Endodermal cell (in vitro differentiated cells): ENCODE data around the gene CCDC93. TPM values are rescaled to one million over a fixed set of nuclear protein-coding genes. Genes with fewer than 3 reads are reported as not detected.

ENCODE experiments used
- DNase-seq: peaks from one replicate; pipeline ENCODE4 v3.0.0-alpha.2; 2017
- H3K27ac ChIP-seq: 2 replicates; pipeline ENCODE4 v1.5.1; 2013; ENCODE audit warnings: mild to moderate bottlenecking, low read depth, low read length, moderate library complexity
- H3K27me3 ChIP-seq: 2 replicates; pipeline ENCODE4 v1.6.1; 2013; ENCODE audit warnings: mild to moderate bottlenecking, low read length, moderate library complexity; ENCODE audit not compliant: insufficient read depth, control insufficient read depth, poor library complexity, severe bottlenecking
- H3K36me3 ChIP-seq: 2 replicates; pipeline ENCODE4 v1.7.0; 2013; ENCODE audit warnings: mild to moderate bottlenecking, low read length, moderate library complexity; ENCODE audit not compliant: control insufficient read depth, insufficient read depth
- H3K4me1 ChIP-seq: one replicate; pipeline ENCODE4 v1.7.0; 2013; ENCODE audit warnings: low read length; ENCODE audit not compliant: control insufficient read depth, insufficient read depth
- H3K4me3 ChIP-seq: 2 replicates; pipeline ENCODE4 v1.5.1; 2013; ENCODE audit warnings: mild to moderate bottlenecking, low read length, moderate library complexity
- H3K9ac ChIP-seq: 2 replicates; pipeline ENCODE4 v1.6.1; 2013; ENCODE audit warnings: mild to moderate bottlenecking, low read length, moderate library complexity; ENCODE audit not compliant: poor library complexity, severe bottlenecking; ENCODE audit errors: extremely low read depth
- H3K9me3 ChIP-seq: 2 replicates; pipeline ENCODE4 v1.6.1; 2013; ENCODE audit warnings: mild to moderate bottlenecking, low read length, moderate library complexity; ENCODE audit not compliant: control insufficient read depth
- H3K27ac Mint-ChIP-seq: 2 replicates; pipeline ENCODE4 v1.8.0; 2020; ENCODE audit warnings: mixed read lengths
- H3K27me3 Mint-ChIP-seq: 2 replicates; pipeline ENCODE4 v1.8.0; 2021; ENCODE audit warnings: mild to moderate bottlenecking, mixed read lengths; ENCODE audit not compliant: insufficient read depth
- H3K36me3 Mint-ChIP-seq: 2 replicates; pipeline ENCODE4 v1.8.0; 2020; ENCODE audit warnings: low read depth, mixed read lengths
- H3K4me1 Mint-ChIP-seq: 2 replicates; pipeline ENCODE4 v1.8.0; 2020; ENCODE audit warnings: mixed read lengths
- H3K4me3 Mint-ChIP-seq: 2 replicates; pipeline ENCODE4 v1.8.0; 2020; ENCODE audit warnings: mild to moderate bottlenecking, moderate library complexity, mixed read lengths
- H3K9me3 Mint-ChIP-seq: 2 replicates; pipeline ENCODE4 v1.8.0; 2020; ENCODE audit warnings: mild to moderate bottlenecking, mixed read lengths
- CTCF ChIP-seq: fragments of 200-600 bp; sonication (generic); conservative IDR thresholded peaks from 2 replicates; pipeline ENCODE4 v1.5.0; 2021; ENCODE audit warnings: antibody characterized with exemption, mild to moderate bottlenecking
- WGBS, 2 experiments: methylation state at CpG; one replicate each; pipeline versions ENCODE4 v1.1.5 to v1.1.7; 2013; ENCODE audit warnings: missing lambda C conversion rate in 2 of 2, mixed read lengths in 1 of 2; ENCODE audit not compliant: insufficient coverage in 1 of 2, insufficient read length in 1 of 2; 5-methylcytosine and 5-hydroxymethylcytosine counted together
- long read RNA-seq, 4 experiments: library from polyadenylated mRNA in 2 of 4; library from RNA in 1 of 4; library from capped mRNA in 1 of 4; stranded (forward) in 3 of 4; unstranded in 1 of 4; transcript quantifications; one replicate each; pipeline ENCODE4 v2.0.0, GENCODE V29; 2020 to 2021; ENCODE audit warnings: inconsistent platforms in 1 of 4
- polyA plus RNA-seq, 2 experiments: library from polyadenylated mRNA; stranded (reverse); fragments of 50-300 nt; gene quantifications; one replicate each; pipeline ENCODE4 v1.2.3, GENCODE V29; 2013
- total RNA-seq, 2 donors: library from RNA; stranded (reverse); fragmentation: NEBNext Ultra II Directional in 1 of 2; extraction: Animal tissue kit (Norgen Biotek cat#: 25700) in 1 of 2; gene quantifications; 2 replicates in 1 of 2; 3 replicates in 1 of 2; pipeline ENCODE4 v1.2.1, GENCODE V29; 2021

CCDC93 gene
- 10 to 100 TPM; 35.6 to 36.6 TPM for total RNA-seq
- polyA plus RNA-seq (2013, experiment 1 of 2) = 37.7 TPM
- 30.9 TPM for polyA plus RNA-seq (2013, experiment 2 of 2)
- long read RNA-seq, experiment 1, partial matches to known transcripts = 0 of 7 reads
- long read RNA-seq, experiment 1, other reads (novel, unspliced or antisense) = 7 of 7 reads
- long read RNA-seq, experiment 2, full-length matches to known transcripts = 19 of 39 reads
- long read RNA-seq, experiment 2, partial matches to known transcripts = 4 of 39 reads
- long read RNA-seq, experiment 2, other reads (novel, unspliced or antisense) = 16 of 39 reads
- long read RNA-seq, experiment 3, full-length matches to known transcripts = 19 of 64 reads
- long read RNA-seq, experiment 3, partial matches to known transcripts = 24 of 64 reads
- long read RNA-seq, experiment 3, other reads (novel, unspliced or antisense) = 21 of 64 reads
- long read RNA-seq, experiment 4, full-length matches to known transcripts = 2 of 3 reads
- long read RNA-seq, experiment 4, partial matches to known transcripts = 0 of 3 reads
- long read RNA-seq, experiment 4, other reads (novel, unspliced or antisense) = 1 of 3 reads

GRCh38 chr2:118013724-118014491 lies at the start of gene CCDC93:
Gene CCDC93, minus strand, starts transcription at chr2:118014070. Its CDS starts 75 bp downstream, at chr2:118013995.
- Mint-ChIP-seq H3K4me3 (peak within 1 kb of the TSS; percentile 85), H3K27me3 (peaks cover 41% of the 10 kb centered on the region), H3K27ac (peak within 1 kb of the TSS; percentile 79), H3K9me3 (peaks cover 3% of the 10 kb centered on the region), H3K36me3 (peaks cover 2% of the 10 kb centered on the region), H3K4me1 (peaks cover 20% of the 10 kb centered on the region)
- Histone ChIP-seq H3K4me3 (peak within 1 kb of the TSS; percentile 97), H3K27me3 (peaks cover 22% of the 10 kb centered on the region), H3K9ac (peak within 1 kb of the TSS; percentile 58), H3K9me3 (no peaks in the 10 kb centered on the region), H3K27ac (no peak within 1 kb of the TSS), H3K36me3 (no peaks in the 10 kb centered on the region), H3K4me1 (no peaks in the 10 kb centered on the region)
- no peak for TF ChIP-seq CTCF
- DNase-seq = peak; percentile 95
- 0% methylated on average over 27 to 71 of the region's 71 CpGs for WGBS, 2 experiments

GRCh38 chr2:118062669-118063068 lies 48.8 kb upstream of the CCDC93 start:
- H3K4me3 ChIP-seq = no peak overlapping the region
- Mint-ChIP-seq H3K4me3 (no peak overlapping the region), H3K4me1 (peaks cover 5% of the 10 kb centered on the region), H3K27ac (no peak overlapping the region), H3K36me3 (no peaks in the 10 kb centered on the region), H3K27me3 (no peaks in the 10 kb centered on the region), H3K9me3 (no peaks in the 10 kb centered on the region)
- no peaks in the 10 kb centered on the region for H3K9me3 ChIP-seq
- no peaks in the 10 kb centered on the region for H3K27me3 ChIP-seq
- 75 to 88% methylated on average over 1 to 2 of the region's 2 CpGs for WGBS, 2 experiments
- no peak for TF ChIP-seq CTCF
- H3K9ac ChIP-seq = no peak overlapping the region
- H3K4me1 ChIP-seq = no peaks in the 10 kb centered on the region
- H3K36me3 ChIP-seq = no peaks in the 10 kb centered on the region
- no peak overlapping the region for H3K27ac ChIP-seq
- DNase-seq = no peak

GRCh38 chr2:118062048-118062447 lies 48.2 kb upstream of the CCDC93 start:
- no peak overlapping the region for H3K4me3 ChIP-seq
- H3K36me3 Mint-ChIP-seq = no peaks in the 10 kb centered on the region
- no peak for TF ChIP-seq CTCF
- no peak overlapping the region for H3K4me3 Mint-ChIP-seq
- H3K36me3 ChIP-seq = no peaks in the 10 kb centered on the region
- no peak overlapping the region for H3K27ac Mint-ChIP-seq
- H3K27me3 ChIP-seq = no peaks in the 10 kb centered on the region
- H3K9me3 Mint-ChIP-seq = no peaks in the 10 kb centered on the region
- no peaks in the 10 kb centered on the region for H3K27me3 Mint-ChIP-seq
- H3K9me3 ChIP-seq = no peaks in the 10 kb centered on the region
- no peak for DNase-seq
- no peak overlapping the region for H3K9ac ChIP-seq
- peaks cover 7% of the 10 kb centered on the region for H3K4me1 Mint-ChIP-seq
- H3K4me1 ChIP-seq = no peaks in the 10 kb centered on the region
- H3K27ac ChIP-seq = no peak overlapping the region
